Endothelial cell of coronary artery (primary cell): ENCODE data around the gene DRAXIN. TPM values are rescaled to one million over a fixed set of nuclear protein-coding genes. Genes with fewer than 3 reads are reported as not detected.

Experiments used
- total RNA-seq: library from RNA; depleted of rRNA; stranded (reverse); fragments of >200 nt; gene quantifications from 2 replicates; pipeline ENCODE4 v1.2.3, GENCODE V29; 2014

The DRAXIN gene
- 0.09 and 1.4 TPM in 2 replicates for total RNA-seq

GRCh38 chr1:11691302-11691914, at the start of gene DRAXIN:
Gene DRAXIN, plus strand, starts transcription at chr1:11691710. Its CDS starts 14,549 bp downstream, at chr1:11706259.

GRCh38 chr1:11654137-11654938, 37.2 kb upstream of the DRAXIN start, which contains the start of the genes FBXO2 and FBXO44:
Gene FBXO2, minus strand, starts transcription at chr1:11654429. Its CDS starts 89 bp downstream, at chr1:11654340.
Gene FBXO44, plus strand, starts transcription at chr1:11654877. Its CDS starts 959 bp downstream, at chr1:11655836.

GRCh38 chr1:11681071-11681771, 10.3 kb upstream of the DRAXIN start, which contains the start of gene MAD2L2:
Gene MAD2L2, minus strand, starts transcription at chr1:11681148. Its CDS starts 547 bp downstream, at chr1:11680601.

DNA sequence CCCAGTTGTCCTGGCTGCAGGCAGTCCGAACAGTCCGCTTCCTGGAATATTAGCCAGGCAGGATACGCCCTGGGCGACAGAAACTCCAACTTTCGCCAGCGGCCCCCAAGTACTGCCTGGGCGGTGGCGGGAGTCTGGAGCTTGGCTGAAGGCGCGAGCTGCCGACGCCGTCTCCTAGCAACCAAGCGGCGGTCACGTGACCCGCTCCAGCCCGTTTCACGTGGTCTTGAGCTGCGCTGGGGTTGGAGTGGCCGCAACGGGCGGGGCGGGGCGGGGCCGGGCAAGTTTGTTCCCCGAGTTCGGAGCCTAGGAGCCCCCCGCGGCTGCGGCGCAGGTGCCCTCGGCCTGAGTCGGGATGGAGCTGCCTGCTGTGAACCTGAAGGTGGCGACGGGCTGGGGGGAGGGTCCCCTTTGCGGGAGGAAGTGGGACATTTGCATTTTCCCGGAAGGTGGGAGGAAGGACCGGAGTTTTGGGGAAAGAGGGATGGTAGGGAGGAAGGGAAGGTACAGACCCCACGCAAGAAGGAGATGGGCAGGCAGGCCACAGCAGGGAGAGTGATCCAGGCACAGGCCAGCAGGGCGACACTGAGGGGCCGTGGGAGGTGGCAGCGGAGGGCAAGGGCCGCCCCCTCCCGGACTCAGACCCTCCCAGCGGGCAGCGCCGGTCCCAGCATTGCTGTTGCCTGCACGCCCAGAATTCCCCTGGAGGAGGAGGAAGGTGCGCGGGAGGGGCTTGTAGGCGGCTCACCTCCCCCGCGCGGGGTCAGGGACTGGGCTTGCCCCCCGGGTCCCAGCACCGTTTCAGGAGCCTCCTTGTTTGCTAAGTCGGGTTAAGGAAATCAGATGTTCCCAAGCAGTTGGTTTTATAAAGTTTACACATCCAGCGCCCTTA, 44.6 kb downstream of the DRAXIN start, which contains the start of gene AGTRAP:
Gene AGTRAP (plus strand): TSS at position 283 of the 892 bp plus-strand sequence. CDS start 73 bp downstream, at position 356.

DNA sequence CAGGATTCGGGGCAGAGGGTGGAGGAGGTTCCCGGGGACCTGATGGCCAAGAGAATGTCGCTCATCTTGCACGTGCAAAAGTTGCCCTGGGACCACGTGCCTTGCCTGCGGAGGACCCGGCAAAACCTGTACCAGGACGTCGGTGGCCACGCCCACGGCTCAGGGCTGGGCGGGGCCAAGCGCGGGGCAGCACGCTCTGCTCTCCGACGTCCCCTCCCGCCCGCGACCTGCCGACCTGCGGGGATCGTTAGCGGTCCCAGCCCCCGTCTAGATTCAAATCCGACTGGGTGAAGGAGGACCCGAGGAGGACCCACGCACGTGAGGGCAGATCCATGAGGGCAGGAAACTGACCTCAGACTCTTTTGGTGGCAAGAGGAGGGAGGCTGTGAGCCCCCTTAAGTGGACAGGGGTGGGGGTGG, 70.5 kb downstream of the DRAXIN start, which contains the start of gene C1orf167:
Gene C1orf167 (plus strand): TSS at position 206 of the 419 bp plus-strand sequence. CDS start 2,208 bp downstream, outside the sequence.

Other genes with a start within 250 kb of the DRAXIN start
- gene DISP3, start 212.6 kb upstream of the DRAXIN start, total RNA-seq: 0.09 and 0.28 TPM in 2 replicates
- 0.66 and 0.72 TPM in 2 replicates for gene FBXO2, start 37.3 kb upstream of the DRAXIN start, total RNA-seq
- gene FBXO44, start 36.8 kb upstream of the DRAXIN start, total RNA-seq: 7.6 and 8.3 TPM in 2 replicates
- 1.9 and 2.7 TPM in 2 replicates for gene FBXO6, start 27.5 kb upstream of the DRAXIN start, total RNA-seq
- gene MAD2L2, start 10.6 kb upstream of the DRAXIN start, total RNA-seq: 29.6 and 31.2 TPM in 2 replicates
- 23.8 and 26.4 TPM in 2 replicates for gene AGTRAP, start 44.4 kb downstream of the DRAXIN start, total RNA-seq
- 0.09 TPM in 1 of 2 replicates, not detected in the other for gene C1orf167, start 70.5 kb downstream of the DRAXIN start, total RNA-seq
- gene MTHFR, start 114.3 kb downstream of the DRAXIN start, total RNA-seq: 14.6 and 18.5 TPM in 2 replicates
- gene CLCN6, start 114.5 kb downstream of the DRAXIN start, total RNA-seq: 4.0 and 6.2 TPM in 2 replicates
- not detected in 2 replicates for gene NPPA, start 156.1 kb downstream of the DRAXIN start, total RNA-seq
- 0.54 and 1.5 TPM in 2 replicates for gene NPPB, start 167.2 kb downstream of the DRAXIN start, total RNA-seq
- gene KIAA2013, start 234.7 kb downstream of the DRAXIN start, total RNA-seq: 46.8 and 53.2 TPM in 2 replicates
- gene PLOD1, start 243.0 kb downstream of the DRAXIN start, total RNA-seq: 199 and 446 TPM in 2 replicates